Ishikawa (cell line): ENCODE measurements around the gene CDIP1.

Source experiments
- CEBPB ChIP-seq: IDR thresholded peaks from 2 replicates; pipeline ENCODE4 v1.6.1; 2012
- CREB1 ChIP-seq: IDR thresholded peaks from 2 replicates; pipeline ENCODE4 v1.6.1; 2012; ENCODE audit warnings: low read depth
- EGR1 ChIP-seq: IDR thresholded peaks from 2 replicates; pipeline ENCODE4 v1.6.1; 2012
- EP300 ChIP-seq: IDR thresholded peaks from 2 replicates; pipeline ENCODE4 v1.6.1; 2012; ENCODE audit warnings: borderline replicate concordance
- FOXM1 ChIP-seq: IDR thresholded peaks from 2 replicates; pipeline ENCODE4 v1.6.1; 2012; ENCODE audit warnings: low read depth, borderline replicate concordance
- MAX ChIP-seq: IDR thresholded peaks from 2 replicates; pipeline ENCODE4 v1.6.1; 2012
- TAF1 ChIP-seq: IDR thresholded peaks from 2 replicates; pipeline ENCODE4 v1.6.1; 2012; ENCODE audit warnings: low read depth, mild to moderate bottlenecking
- TEAD4 ChIP-seq: IDR thresholded peaks from 2 replicates; pipeline ENCODE4 v1.6.1; 2012
- USF1 ChIP-seq: IDR thresholded peaks from 2 replicates; pipeline ENCODE4 v1.6.1; 2012
- YY1 ChIP-seq: IDR thresholded peaks from 2 replicates; pipeline ENCODE4 v1.6.1; 2012; ENCODE audit warnings: low read depth
- ZBTB7A ChIP-seq: IDR thresholded peaks from 2 replicates; pipeline ENCODE4 v1.6.1; 2012; ENCODE audit warnings: low read depth

- TF ChIP-seq USF1 (no peak), YY1 (no peak), FOXM1 (no peak), CREB1 (no peak), TAF1 (no peak), ZBTB7A (no peak), EGR1 (no peak), MAX (no peak), TEAD4 (no peak), CEBPB (no peak), EP300 (no peak)
Observed at GRCh38 chr16:4570688-4571321, 32.2 kb upstream of the CDIP1 start.
